ENCODE data around the gene TCP11. TPM values are rescaled to one million over a fixed set of nuclear protein-coding genes. Genes with fewer than 3 reads are reported as not detected.

Gene TCP11
- total RNA-seq, 1 donor from 2014 or later, result not detected

DNA sequence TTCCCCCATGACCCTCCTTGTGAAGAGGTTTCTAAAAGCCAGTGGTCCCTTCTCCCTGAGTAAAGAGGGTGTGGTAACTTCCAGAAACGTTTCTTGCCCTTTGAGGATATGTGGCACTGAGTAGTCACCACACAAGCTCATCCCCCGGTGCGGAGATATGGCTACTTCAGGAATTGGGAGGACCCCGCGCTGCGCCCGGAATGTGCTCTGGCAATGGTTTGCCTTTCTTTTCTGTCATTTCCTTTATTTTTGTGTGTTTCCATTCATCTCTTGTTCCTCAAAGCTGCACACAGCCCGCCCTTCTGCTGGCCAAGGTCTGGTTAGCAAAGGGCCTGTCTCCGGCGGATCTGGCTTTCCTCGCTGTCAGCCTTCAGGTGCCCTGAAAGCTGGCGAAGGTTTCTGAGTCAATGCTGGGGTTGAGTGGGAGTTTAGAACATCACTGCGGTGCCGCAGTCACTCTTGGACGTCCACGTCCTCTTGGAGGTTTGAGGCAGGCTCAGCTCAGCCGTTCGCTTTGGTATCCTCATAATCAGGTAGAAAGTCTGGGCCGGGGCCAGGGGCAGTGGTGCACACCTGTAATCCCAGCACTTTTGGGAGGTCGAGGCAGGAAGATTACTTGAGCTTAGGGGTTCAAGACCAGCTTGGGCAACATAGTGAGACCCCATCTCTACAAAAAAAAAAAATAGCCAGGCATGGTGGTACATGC, 67.2 kb downstream of the TCP11 start:
- TF ChIP-seq, protein P1, sequence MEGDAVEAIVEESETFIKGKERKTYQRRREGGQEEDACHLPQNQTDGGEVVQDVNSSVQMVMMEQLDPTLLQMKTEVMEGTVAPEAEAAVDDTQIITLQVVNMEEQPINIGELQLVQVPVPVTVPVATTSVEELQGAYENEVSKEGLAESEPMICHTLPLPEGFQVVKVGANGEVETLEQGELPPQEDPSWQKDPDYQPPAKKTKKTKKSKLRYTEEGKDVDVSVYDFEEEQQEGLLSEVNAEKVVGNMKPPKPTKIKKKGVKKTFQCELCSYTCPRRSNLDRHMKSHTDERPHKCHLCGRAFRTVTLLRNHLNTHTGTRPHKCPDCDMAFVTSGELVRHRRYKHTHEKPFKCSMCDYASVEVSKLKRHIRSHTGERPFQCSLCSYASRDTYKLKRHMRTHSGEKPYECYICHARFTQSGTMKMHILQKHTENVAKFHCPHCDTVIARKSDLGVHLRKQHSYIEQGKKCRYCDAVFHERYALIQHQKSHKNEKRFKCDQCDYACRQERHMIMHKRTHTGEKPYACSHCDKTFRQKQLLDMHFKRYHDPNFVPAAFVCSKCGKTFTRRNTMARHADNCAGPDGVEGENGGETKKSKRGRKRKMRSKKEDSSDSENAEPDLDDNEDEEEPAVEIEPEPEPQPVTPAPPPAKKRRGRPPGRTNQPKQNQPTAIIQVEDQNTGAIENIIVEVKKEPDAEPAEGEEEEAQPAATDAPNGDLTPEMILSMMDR (IDR thresholded peaks at IDR 0.05), result no peak
- H3K4me3 ChIP-seq, result no peak overlapping the region
- ATAC-seq, result no peak
- peak; percentile 37 for DNase-seq
- intact Hi-C loops (cut with DNase I), result no loop called here
- peaks cover 77% of the 10 kb centered on the region for H3K36me3 ChIP-seq
- H3K27ac ChIP-seq, result no peak overlapping the region
- H3K9me3 ChIP-seq, result no peaks in the 10 kb centered on the region
- H3K27me3 ChIP-seq (ENCODE audit: low read depth), result no peaks in the 10 kb centered on the region
- H3K4me1 ChIP-seq, result no peaks in the 10 kb centered on the region

DNA sequence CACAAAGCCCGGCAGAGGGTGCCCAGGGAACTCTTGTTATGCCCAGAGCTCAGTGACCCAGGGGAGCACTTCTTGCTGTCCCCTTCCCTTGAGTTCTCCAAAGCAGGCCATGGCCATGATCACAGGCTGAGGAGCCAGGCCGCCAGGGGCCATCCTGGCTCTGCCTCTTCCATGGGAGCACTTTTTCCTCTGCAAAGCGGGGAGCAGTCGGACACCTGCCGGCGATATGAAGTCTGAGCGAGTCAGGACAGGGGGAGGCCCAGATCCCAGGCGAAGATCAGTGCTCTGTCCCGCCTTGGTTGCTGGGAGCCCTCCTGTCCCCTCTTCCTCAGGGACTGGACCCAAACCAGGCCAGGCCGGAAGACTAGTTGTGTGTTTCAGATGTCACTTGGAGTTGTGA, 67.9 kb downstream of the TCP11 start:
- Histone ChIP-seq H3K9me3 (no peaks in the 10 kb centered on the region), H3K4me1 (no peaks in the 10 kb centered on the region), H3K27me3 (ENCODE audit: low read depth) (no peaks in the 10 kb centered on the region), H3K4me3 (no peak overlapping the region), H3K27ac (no peak overlapping the region), H3K36me3 (peaks cover 77% of the 10 kb centered on the region)
- TF ChIP-seq, protein P1 (IDR thresholded peaks at IDR 0.05), result no peak
- ATAC-seq (no peak), DNase-seq (peak; percentile 24)
- intact Hi-C loops (cut with DNase I), result no loop called here

DNA sequence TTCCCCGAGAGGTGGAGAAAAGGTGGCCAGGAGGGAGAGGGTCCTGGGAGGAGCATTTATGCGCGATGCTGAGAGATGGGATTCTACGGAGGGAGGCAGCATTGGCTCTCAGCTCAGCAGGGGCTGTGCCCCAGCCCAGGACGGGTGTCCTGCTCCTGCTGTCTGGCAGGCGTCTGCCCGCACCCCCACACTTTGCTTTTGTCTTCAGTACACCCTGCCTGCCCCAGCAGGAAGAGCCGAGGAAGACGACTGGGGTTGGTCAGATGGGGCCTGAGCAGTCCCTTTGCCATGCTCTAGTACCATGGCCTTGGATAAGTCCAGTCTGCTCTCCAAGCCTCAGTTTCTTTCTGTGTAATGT, 68.5 kb downstream of the TCP11 start:
- ATAC-seq (no peak), DNase-seq (peak; percentile 15)
- Histone ChIP-seq H3K9me3 (no peaks in the 10 kb centered on the region), H3K27ac (no peak overlapping the region), H3K4me1 (no peaks in the 10 kb centered on the region), H3K4me3 (no peak overlapping the region), H3K27me3 (ENCODE audit: low read depth) (no peaks in the 10 kb centered on the region), H3K36me3 (peaks cover 76% of the 10 kb centered on the region)
- intact Hi-C loops (cut with DNase I), result no loop called here
- TF ChIP-seq, protein P1 (IDR thresholded peaks at IDR 0.05), result no peak

DNA sequence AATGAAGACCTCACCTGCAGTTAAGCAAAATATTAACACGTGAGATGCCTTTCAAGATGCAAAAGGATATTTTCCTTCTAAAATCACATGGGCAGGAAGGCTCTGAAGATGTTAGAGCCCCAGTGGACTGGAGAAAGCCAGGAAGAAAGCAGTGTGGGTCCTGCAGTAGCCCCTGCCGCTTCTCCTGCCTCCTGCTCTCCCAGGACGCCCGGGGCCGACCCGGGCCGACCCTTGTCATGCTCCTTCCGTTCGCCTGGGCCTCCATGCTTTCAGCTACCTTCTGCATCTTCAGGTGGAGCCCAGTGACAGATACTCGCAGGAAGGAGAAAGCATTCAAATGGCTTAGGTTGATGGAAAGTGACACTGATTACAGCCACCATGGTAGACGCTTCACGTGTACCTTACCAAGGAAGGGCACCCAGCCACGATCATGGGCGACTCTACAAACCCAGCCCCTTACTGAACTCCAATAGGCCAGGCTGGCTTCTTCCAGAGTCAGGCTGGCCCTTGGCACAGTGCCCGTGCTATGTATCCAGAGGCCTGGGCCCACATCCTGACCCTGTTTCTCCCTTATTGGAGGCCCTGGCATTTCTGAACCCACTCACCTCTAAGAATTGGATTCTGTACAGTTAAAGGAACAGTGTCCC, 69.0 kb downstream of the TCP11 start:
- H3K4me3 ChIP-seq, result no peak overlapping the region
- ATAC-seq (no peak), DNase-seq (peak; percentile 48)
- TF ChIP-seq, protein P1 (IDR thresholded peaks at IDR 0.05), result no peak
- no peak overlapping the region for H3K27ac ChIP-seq
- H3K4me1 ChIP-seq, result no peaks in the 10 kb centered on the region
- intact Hi-C loops (cut with DNase I), result no loop called here
- peaks cover 76% of the 10 kb centered on the region for H3K36me3 ChIP-seq
- H3K9me3 ChIP-seq, result no peaks in the 10 kb centered on the region
- H3K27me3 ChIP-seq (ENCODE audit: low read depth), result no peaks in the 10 kb centered on the region

DNA sequence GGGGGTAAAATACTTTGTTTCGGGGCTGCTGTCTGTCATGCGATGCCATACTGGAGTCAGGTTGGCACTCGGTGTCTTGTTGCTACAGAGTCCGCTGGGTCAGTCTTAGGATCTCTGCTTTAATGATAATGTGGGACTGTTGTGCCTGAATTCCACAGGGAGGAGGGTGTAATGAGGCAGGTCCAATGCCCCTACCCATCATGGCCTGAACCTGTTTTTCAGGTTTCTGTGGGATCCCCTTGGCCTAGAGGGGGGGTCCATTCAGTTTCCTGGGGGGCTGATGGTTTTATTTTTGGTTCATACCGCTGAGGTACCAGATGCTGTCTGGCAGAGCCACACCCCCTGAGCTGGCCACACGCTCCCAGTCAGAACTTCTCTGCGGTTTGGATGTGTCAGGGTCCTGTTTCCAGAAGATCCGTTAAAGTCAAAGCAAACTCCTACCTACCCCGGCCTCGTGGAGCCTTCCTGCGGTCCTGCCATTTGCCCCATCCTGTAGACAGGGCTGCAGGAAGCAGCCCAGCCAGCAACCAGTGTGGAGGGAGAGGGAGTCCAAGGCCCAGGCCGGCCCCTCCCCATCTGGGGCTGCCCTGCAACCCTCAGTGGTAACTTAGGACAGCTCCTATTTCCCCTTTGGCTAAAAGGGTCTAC, 69.7 kb downstream of the TCP11 start:
- ATAC-seq (peak in 1 of 2 donors; percentile 6), DNase-seq (peak; percentile 17)
- H3K4me1 ChIP-seq, result no peaks in the 10 kb centered on the region
- no peaks in the 10 kb centered on the region for H3K27me3 ChIP-seq (ENCODE audit: low read depth)
- TF ChIP-seq, protein P1 (IDR thresholded peaks at IDR 0.05), result no peak
- H3K27ac ChIP-seq, result no peak overlapping the region
- H3K4me3 ChIP-seq, result no peak overlapping the region
- H3K9me3 ChIP-seq, result no peaks in the 10 kb centered on the region
- peaks cover 76% of the 10 kb centered on the region for H3K36me3 ChIP-seq
- intact Hi-C loops (cut with DNase I), result no loop called here
